Cardiac septum (tissue), 1 donor: ENCODE results near the gene LCOR. TPM values are rescaled to one million over a fixed set of nuclear protein-coding genes. Genes with fewer than 3 reads are reported as not detected.
"Not testable (repeated sequence)": the region's sequence is repeated elsewhere in the genome, so short reads cannot be mapped to it uniquely, and the experiment has no call there.

Source experiments
- DNase-seq: peaks from one replicate; pipeline ENCODE4 v3.0.0-alpha.2; 2020; ENCODE audit warnings: low spot score
- intact Hi-C: fragments of 100-400 bp; cut with DNase I; formaldehyde crosslinking; loops from one replicate; pipeline ENCODE4 v1.14.0; 2022
- total RNA-seq: library from RNA; stranded (reverse); fragmentation: NEBNext Ultra II Directional; extraction: Animal tissue kit (Norgen Biotek cat#: 25700); gene quantifications from one replicate; pipeline ENCODE4 v1.2.1, GENCODE V29; 2021
- donor health status: DM: no; HTN: no; CAD: no.

Gene LCOR
- total RNA-seq, 1 donor from 2014 or later, result 21.0 TPM

- intact Hi-C loops, result loop anchor here (5.0 kb wide), 2 partner anchors 83 to 247 kb away; partner anchors contain the start of gene TM9SF3
- DNase-seq, result no peak
These were observed 2.0 kb downstream of the LCOR start for GRCh38 chr10:96834120-96834519.

DNA sequence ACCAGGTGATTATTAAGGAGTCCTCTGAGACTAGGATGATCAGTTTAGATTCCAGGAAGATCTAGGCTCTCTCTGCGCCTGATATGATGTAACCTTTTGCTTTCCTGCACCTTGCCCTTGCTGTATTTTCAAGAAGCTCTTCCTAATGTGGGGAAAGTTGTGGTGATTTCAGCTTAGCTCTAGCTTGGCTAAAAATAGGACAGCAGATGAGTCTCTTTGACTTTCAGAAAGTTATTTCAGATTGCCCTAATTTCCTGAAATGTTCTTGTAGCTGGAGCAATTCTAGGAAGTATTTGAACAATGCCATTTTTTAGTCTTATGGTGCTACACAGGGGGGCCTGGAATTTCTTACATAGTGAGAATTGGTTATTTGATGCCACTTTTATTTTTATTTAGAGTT lies 3.8 kb downstream of the LCOR start:
- intact Hi-C loops, result no loop called here
- DNase-seq, result no peak

- intact Hi-C loops, result no loop called here
- DNase-seq, result no peak
These were observed 6.4 kb downstream of the LCOR start for GRCh38 chr10:96838529-96838928.

- intact Hi-C loops, result no loop called here
These were observed 8.9 kb downstream of the LCOR start for GRCh38 chr10:96840841-96841518.

GRCh38 chr10:96842896-96843723 lies 11.0 kb downstream of the LCOR start:
- intact Hi-C loops, result no loop called here
- DNase-seq, result no peak

More at GRCh38 chr10:96840841-96841518, 8.9 kb downstream of the LCOR start:
- DNase-seq, result no peak

DNA sequence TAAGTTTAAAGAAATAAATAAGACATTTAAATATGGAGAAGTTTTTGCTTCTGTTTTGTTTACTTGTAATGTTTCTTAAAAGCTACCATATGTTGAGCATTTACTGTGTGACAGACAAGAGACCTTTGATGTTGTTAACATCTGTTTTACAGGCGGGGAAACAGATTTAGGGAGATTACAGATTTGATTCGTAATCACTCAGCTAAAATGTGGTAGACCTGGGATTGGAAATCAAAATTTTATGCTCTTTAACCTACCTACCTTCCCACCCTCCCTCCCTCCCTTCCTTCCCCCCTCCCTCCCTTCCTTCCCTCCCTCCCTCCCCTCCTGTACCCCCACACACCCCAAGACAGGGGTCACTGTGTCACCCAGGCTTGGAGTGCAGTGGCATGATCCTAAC lies 11.7 kb downstream of the LCOR start:
- no peak for DNase-seq
- intact Hi-C loops, result no loop called here

- DNase-seq, result no peak
- intact Hi-C loops, result no loop called here
These were observed 14.3 kb downstream of the LCOR start for GRCh38 chr10:96846395-96846794.

DNA sequence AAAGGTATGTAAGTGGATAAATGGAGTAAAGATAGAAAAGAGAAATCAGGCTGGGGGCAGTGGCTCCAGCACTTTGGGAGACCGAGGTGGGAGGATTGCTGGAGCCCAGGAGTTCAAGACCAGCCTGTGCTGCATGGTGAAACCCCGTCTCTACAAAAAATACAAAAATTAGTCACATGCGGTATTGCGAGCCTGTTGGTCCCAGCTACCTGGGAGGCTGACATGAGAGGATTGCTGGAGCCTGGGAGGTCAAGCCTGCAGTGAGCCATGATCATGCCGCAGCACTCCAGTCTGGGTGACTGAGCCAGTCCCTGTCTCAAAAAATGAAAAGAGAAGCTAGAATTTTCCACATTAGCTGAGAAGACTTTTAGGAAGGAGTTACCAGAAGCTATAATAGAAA lies 14.8 kb downstream of the LCOR start:
- intact Hi-C loops, result no loop called here
- DNase-seq, result no peak

DNA sequence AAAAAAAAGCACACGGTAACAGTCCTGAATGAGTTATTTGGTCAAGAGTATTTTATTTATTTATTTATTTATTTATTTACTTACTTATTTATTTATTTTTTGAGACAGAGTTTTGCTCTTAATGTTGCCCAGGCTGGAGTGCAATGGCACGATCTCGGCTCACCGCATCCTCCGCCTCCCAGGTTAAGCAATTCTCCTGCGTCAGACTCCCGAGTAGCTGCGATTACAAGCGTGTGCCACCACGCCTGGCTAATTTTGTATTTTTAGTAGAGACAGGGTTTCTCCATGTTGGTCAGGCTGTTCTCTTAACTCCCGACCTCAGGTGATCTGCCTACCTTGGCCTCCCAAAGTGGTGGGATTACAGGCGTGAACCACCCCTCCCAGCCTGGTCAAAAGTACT lies 15.3 kb downstream of the LCOR start:
- intact Hi-C loops, DNase-seq: not testable (repeated sequence)

GRCh38 chr10:96850113-96850512 lies 18.0 kb downstream of the LCOR start:
- intact Hi-C loops, result no loop called here
- DNase-seq, result no peak

DNA sequence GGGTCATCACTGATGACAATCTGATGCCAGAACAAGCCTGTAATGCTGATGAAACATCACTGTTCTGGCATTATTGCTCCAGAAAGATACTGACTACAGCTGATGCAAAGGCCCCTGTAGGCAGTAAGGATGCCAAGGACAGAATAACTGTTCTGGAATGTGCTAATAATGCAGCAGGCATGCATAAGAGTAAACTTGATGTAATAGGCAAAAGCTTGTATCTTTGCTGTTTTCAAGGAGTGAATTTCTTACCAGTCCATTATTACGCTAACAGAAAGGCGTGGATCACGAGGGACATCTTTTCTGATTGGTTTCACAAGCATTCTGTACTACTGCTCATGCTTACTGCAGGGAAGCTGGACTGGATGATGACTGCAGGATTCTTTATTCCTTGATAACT lies 18.7 kb downstream of the LCOR start:
- intact Hi-C loops, result no loop called here
- DNase-seq, result no peak

GRCh38 chr10:96851281-96851680 lies 19.2 kb downstream of the LCOR start:
- no peak for DNase-seq
- intact Hi-C loops, result no loop called here

DNA sequence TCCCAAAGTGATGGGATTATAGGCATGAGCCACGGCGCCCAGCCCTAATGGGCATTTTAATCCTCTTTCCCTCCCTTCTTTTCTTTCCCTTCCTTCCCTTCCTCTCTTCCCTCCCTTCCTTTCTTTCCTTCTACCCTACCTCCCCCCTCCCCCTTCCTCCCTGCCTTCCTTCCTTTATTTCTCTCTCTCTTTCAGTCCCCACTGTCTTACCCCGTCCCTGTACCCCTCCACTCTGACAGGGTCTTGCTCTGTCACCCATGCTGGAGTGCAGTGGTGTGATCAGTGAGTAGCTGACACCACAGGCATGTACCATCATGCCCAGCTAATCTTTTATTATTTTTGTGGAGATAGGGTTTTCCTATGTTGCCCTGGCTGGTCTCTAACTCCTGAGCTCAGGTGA lies 24.2 kb downstream of the LCOR start:
- no peak for DNase-seq
- intact Hi-C loops, result no loop called here

- intact Hi-C loops, result no loop called here
- DNase-seq, result no peak
These were observed 25.4 kb downstream of the LCOR start for GRCh38 chr10:96857301-96858012.

GRCh38 chr10:96858038-96858705 lies 26.1 kb downstream of the LCOR start:
- DNase-seq, result no peak
- intact Hi-C loops, result no loop called here

DNA sequence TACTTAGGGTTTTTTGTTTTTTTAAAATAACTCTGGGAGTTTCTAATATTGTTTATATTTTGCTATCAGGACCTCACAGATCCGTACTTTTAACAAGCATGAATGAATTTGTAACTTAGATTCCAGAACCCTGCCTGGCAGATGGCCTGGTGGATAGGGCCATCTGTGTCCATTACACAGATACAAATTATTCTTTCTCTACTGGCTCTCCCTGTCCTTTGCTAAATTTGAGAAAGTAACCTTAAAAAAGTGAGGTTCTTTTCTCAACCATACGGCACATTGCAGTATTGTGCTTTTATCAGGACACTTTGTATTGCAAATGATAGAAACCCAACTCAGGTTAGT lies 26.6 kb downstream of the LCOR start:
- no peak for DNase-seq
- intact Hi-C loops, result no loop called here

DNA sequence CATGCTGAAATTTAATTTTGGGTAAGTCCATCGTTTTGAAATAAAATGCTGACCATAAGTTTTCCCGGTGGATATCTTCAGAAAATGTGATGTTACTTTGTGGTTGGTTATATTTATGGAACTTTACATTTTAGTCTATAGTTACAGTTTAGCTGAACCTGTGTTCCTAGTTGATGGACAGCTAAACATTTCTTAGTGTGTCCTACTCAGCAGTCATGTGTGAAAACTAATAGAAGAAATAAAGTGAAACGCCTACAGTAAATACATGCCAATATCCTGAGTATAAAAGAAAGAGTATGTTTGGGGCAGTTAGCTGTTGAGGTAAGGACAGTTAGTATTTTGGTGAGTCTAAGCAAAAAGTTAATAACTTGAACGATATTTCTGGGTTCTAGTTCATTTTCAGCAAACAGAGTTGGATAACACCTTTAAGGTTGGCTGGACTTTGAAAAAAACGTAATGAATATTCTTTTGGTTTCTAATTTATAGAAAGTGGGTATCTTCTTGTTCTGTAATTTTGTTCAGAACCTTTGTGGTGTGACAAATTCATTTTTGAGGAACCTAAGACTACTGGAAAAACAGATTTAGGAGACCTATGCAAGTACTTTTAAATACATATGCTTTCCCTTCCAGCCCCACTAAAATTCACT lies 28.7 kb downstream of the LCOR start:
- intact Hi-C loops, result no loop called here
- no peak for DNase-seq

DNA sequence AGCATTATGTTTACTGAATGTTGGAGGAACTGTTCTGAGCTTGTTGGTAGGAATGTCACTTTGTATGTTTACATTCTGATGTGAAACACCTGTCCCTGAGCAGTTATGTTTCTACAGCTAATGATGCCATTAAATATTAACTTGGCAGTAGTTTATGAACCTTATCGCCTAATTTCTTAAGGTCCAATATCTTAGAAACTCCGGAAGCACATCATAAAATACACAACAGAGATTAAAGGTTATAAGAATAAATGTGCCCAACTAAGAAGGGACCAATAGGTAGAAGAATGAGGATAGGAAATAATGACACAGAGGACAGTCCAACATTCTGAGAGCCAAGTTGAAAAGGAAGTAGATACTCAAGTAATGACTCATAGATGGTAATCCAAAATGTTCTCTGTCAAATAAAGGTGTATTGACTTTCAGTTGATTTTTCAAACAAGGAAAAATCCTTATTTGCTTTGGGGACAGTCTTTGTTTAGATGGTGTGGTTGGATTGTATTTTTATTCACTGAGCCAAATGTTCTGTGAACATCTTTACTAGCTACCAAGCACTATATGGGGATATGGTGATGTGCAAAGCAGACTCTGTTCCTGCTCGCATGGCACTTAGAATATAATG lies 31.9 kb downstream of the LCOR start:
- intact Hi-C loops, result no loop called here
- DNase-seq, result no peak

DNA sequence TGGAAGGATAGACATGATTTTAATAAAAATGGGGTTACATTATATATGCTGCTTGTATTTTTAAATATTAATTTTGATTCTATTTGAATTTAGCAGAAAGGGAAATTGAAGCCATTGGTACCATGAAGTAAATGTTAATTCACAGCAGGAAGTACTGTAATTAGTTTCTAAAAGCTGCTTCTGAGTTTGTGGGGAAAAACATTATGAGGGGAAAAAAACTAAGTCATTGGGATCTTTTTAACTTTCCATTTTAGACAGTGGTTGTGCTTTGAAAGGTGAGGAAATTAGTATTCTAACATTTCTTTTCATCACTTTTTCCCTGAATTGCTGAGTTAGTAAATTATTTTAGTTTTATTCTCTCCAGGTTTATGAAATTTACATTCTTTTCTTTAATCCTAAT lies 41.0 kb downstream of the LCOR start:
- intact Hi-C loops, result no loop called here

More for the DNA sequence above, 41.0 kb downstream of the LCOR start:
- DNase-seq, result no peak
